Measurements from ENCODE around the gene PTPN21. TPM values are rescaled to one million over a fixed set of nuclear protein-coding genes. Genes with fewer than 3 reads are reported as not detected.

The PTPN21 gene
- total and polyA plus RNA-seq, 2 of the 13 experiments (the other 11 are each of a cell fraction or from before 2014, with no cell fraction given) = 2.0 to 3.7 TPM

- TF ChIP-seq ZNF704 (CRISPR knock-in tag; IDR thresholded peaks at IDR 0.05; ENCODE audit: borderline replicate concordance) (no peak; the same call in 1 of the 2 replicates), PATZ1 (CRISPR knock-in tag; IDR thresholded peaks at IDR 0.05) (peak; percentile 90), ZNF468 (CRISPR knock-in tag; IDR thresholded peaks at IDR 0.05) (no peak), ZFP36 (IDR thresholded peaks at IDR 0.05; ENCODE audit: borderline replicate concordance, low read depth, low read length, partially characterized antibody) (no peak), ZNF510 (CRISPR knock-in tag; IDR thresholded peaks at IDR 0.05; ENCODE audit: low read depth) (peak; percentile 95), DR1 (CRISPR knock-in tag; IDR thresholded peaks at IDR 0.05) (peak; percentile 76), HES4 (CRISPR knock-in tag; IDR thresholded peaks at IDR 0.05; ENCODE audit: borderline replicate concordance) (peak; percentile 78), ZNF614 (CRISPR knock-in tag; IDR thresholded peaks at IDR 0.05; ENCODE audit: borderline replicate concordance) (peak; percentile 53; the same call in 1 of the 2 replicates), CHD4 (IDR thresholded peaks at IDR 0.05; ENCODE audit: borderline replicate concordance, low read length) (no peak), ZKSCAN1 (IDR thresholded peaks at IDR 0.05; ENCODE audit: low read length) (no peak), PRDM10 (CRISPR knock-in tag; IDR thresholded peaks at IDR 0.05; ENCODE audit: low read depth) (no peak), JDP2 (CRISPR knock-in tag; IDR thresholded peaks at IDR 0.05; ENCODE audit: borderline replicate concordance) (peak; percentile 83; the same call in 1 of the 2 replicates), ZNF142 (CRISPR knock-in tag; IDR thresholded peaks at IDR 0.05) (peak; percentile 74), CCAR2 (optimal IDR thresholded peaks at IDR 0.05; ENCODE audit: low read depth, low read length) (no peak)
Measured at GRCh38 chr14:88562831-88563686, 8.3 kb upstream of the PTPN21 start, which contains the start of gene ZC3H14 (continued).
